HG03354 (cell line): ENCODE data around the gene MRGPRE.

Experiments used
- ATAC-seq: cut with Tn5 transposase; IDR thresholded peaks from one replicate; pipeline ENCODE4 v1.9.1; 2021; ENCODE audit warnings: mild to moderate bottlenecking; ENCODE audit not compliant: unreplicated experiment, poor library complexity, severe bottlenecking

Gene MRGPRE

GRCh38 chr11:3186166-3186953 is 45.9 kb downstream of the MRGPRE start:
- no peak for ATAC-seq

- no peak for ATAC-seq
These were observed 47.4 kb downstream of the MRGPRE start for GRCh38 chr11:3184732-3185347.

- no peak for ATAC-seq
These were observed 48.7 kb downstream of the MRGPRE start for GRCh38 chr11:3183523-3183922.

- no peak for ATAC-seq
These were observed 49.8 kb downstream of the MRGPRE start for GRCh38 chr11:3182462-3182852.

- ATAC-seq = no peak
These were observed 50.3 kb downstream of the MRGPRE start for GRCh38 chr11:3181725-3182461.

- no peak for ATAC-seq
These were observed 51.3 kb downstream of the MRGPRE start for GRCh38 chr11:3180869-3181268.

- ATAC-seq = no peak
These were observed 53.9 kb downstream of the MRGPRE start for GRCh38 chr11:3178349-3178748.

- no peak for ATAC-seq
These were observed 54.3 kb downstream of the MRGPRE start for GRCh38 chr11:3177931-3178330.
